GM13976 (cell line): ENCODE data around the gene IGLL5.

ENCODE experiments used
- DNase-seq: peaks from one replicate; pipeline ENCODE4 v3.0.0; 2012; ENCODE audit warnings: low spot score
- CTCF ChIP-seq: IDR thresholded peaks from 2 replicates; pipeline ENCODE4 v1.5.1; 2012; ENCODE audit warnings: borderline replicate concordance, mild to moderate bottlenecking; ENCODE audit not compliant: insufficient read depth; ENCODE audit errors: extremely low read depth, missing control alignments, control extremely low read depth
- in situ Hi-C: fragments of 300-500 bp; cut with MboI; formaldehyde crosslinking; loops from one replicate; pipeline ENCODE4 v1.12.0; 2022; ENCODE audit warnings: low sequenced_read_pairs, mixed read lengths, inconsistent platforms; ENCODE audit not compliant: unreplicated experiment

IGLL5 gene

GRCh38 chr22:22934543-22935055 lies 47.0 kb downstream of the IGLL5 start:
- in situ Hi-C loops: loop anchor here (25.0 kb wide), 1 partner anchor 572 kb away; no protein-coding TSS in a partner anchor
- peak; percentile 45 for DNase-seq
- TF ChIP-seq CTCF: no peak

GRCh38 chr22:22935056-22935545 lies 47.5 kb downstream of the IGLL5 start:
- TF ChIP-seq CTCF: no peak
- in situ Hi-C loops: loop anchor here (25.0 kb wide), 1 partner anchor 573 kb away; no protein-coding TSS in a partner anchor
- no peak for DNase-seq

- in situ Hi-C loops: loop anchor here (25.0 kb wide), 1 partner anchor 573 kb away; no protein-coding TSS in a partner anchor
- peak; percentile 54 for TF ChIP-seq CTCF
- DNase-seq: peak; percentile 96
Measured at GRCh38 chr22:22935546-22936157, 48.0 kb downstream of the IGLL5 start.

GRCh38 chr22:22936180-22936914 lies 48.7 kb downstream of the IGLL5 start:
- peak; percentile 28 for DNase-seq
- TF ChIP-seq CTCF: no peak
- in situ Hi-C loops: loop anchor here (25.0 kb wide), 1 partner anchor 574 kb away; no protein-coding TSS in a partner anchor

- in situ Hi-C loops: loop anchor here (25.0 kb wide), 1 partner anchor 575 kb away; no protein-coding TSS in a partner anchor
- TF ChIP-seq CTCF: no peak
Measured at GRCh38 chr22:22936915-22937656, 49.5 kb downstream of the IGLL5 start.

More at GRCh38 chr22:22936915-22937656, 49.5 kb downstream of the IGLL5 start:
- no peak for DNase-seq
